SK-N-MC (cell line): ENCODE measurements around the gene DIP2C.

Experiments used
- DNase-seq: peaks from one replicate; pipeline ENCODE4 v3.0.0-alpha.2; 2011; ENCODE audit warnings: low read depth, low spot score
- H3K27ac ChIP-seq: fragments of 200-600 bp; sonication (generic); 2 replicates; pipeline ENCODE4 v1.5.1; 2016; ENCODE audit warnings: mixed run types
- H3K36me3 ChIP-seq: fragments of 200-600 bp; sonication (generic); 2 replicates; pipeline ENCODE4 v1.6.1; 2017; ENCODE audit warnings: antibody characterized with exemption, low read length, mixed read lengths; ENCODE audit not compliant: insufficient read depth
- H3K4me3 ChIP-seq: fragments of 200-600 bp; sonication (generic); 2 replicates; pipeline ENCODE4 v1.5.1; 2016
- H3K9ac ChIP-seq: fragments of 200-600 bp; sonication (generic); 2 replicates; pipeline ENCODE4 v1.8.0; 2017; ENCODE audit warnings: mixed run types, mixed read lengths; ENCODE audit not compliant: insufficient read length
- H3K9me3 ChIP-seq: fragments of 200-600 bp; sonication (generic); 2 replicates; pipeline ENCODE4 v1.6.1; 2017; ENCODE audit warnings: low read depth, mild to moderate bottlenecking, antibody characterized with exemption, low read length, moderate library complexity, mixed read lengths
- EZH2 ChIP-seq: fragments of 200-600 bp; sonication (generic); IDR thresholded peaks from one replicate; pipeline ENCODE4 v1.6.1; 2017; ENCODE audit warnings: antibody characterized with exemption
- FOXP2 ChIP-seq: optimal IDR thresholded peaks from 2 replicates; pipeline ENCODE3; 2011; ENCODE audit warnings: mild to moderate bottlenecking, moderate library complexity; ENCODE audit not compliant: insufficient read depth; ENCODE audit errors: extremely low read length, control extremely low read depth
- POLR2AphosphoS5 ChIP-seq: IDR thresholded peaks from 2 replicates; pipeline ENCODE4 v1.6.1; 2012; ENCODE audit warnings: mild to moderate bottlenecking, low read depth, low read length, borderline replicate concordance

Gene DIP2C

GRCh38 chr10:418894-419293 is 270.6 kb downstream of the DIP2C start:
- no peak overlapping the region for H3K4me3 ChIP-seq
- no peak for DNase-seq
- no peak overlapping the region for H3K27ac ChIP-seq
- no peak overlapping the region for H3K9ac ChIP-seq
- TF ChIP-seq POLR2AphosphoS5 (no peak), EZH2 (no peak), FOXP2 (no peak)
- H3K36me3 ChIP-seq, result no peaks in the 10 kb centered on the region
- no peaks in the 10 kb centered on the region for H3K9me3 ChIP-seq

GRCh38 chr10:418226-418625 is 271.2 kb downstream of the DIP2C start:
- Histone ChIP-seq H3K9me3 (no peaks in the 10 kb centered on the region), H3K36me3 (no peaks in the 10 kb centered on the region), H3K27ac (no peak overlapping the region), H3K4me3 (no peak overlapping the region), H3K9ac (no peak overlapping the region)
- no peak for TF ChIP-seq EZH2
- no peak for TF ChIP-seq POLR2AphosphoS5
- no peak for TF ChIP-seq FOXP2
- no peak for DNase-seq

- no peak for DNase-seq
- no peaks in the 10 kb centered on the region for H3K9me3 ChIP-seq
- H3K9ac ChIP-seq, result no peak overlapping the region
- H3K36me3 ChIP-seq, result no peaks in the 10 kb centered on the region
- no peak overlapping the region for H3K4me3 ChIP-seq
- no peak for TF ChIP-seq FOXP2
- no peak for TF ChIP-seq EZH2
- no peak overlapping the region for H3K27ac ChIP-seq
Measured at GRCh38 chr10:416091-416515, 273.4 kb downstream of the DIP2C start.

GRCh38 chr10:413662-414071 is 275.8 kb downstream of the DIP2C start:
- H3K4me3 ChIP-seq, result no peak overlapping the region
- no peak for DNase-seq
- no peak overlapping the region for H3K9ac ChIP-seq
- no peak for TF ChIP-seq EZH2
- TF ChIP-seq FOXP2, result no peak
- TF ChIP-seq POLR2AphosphoS5, result no peak
- H3K27ac ChIP-seq, result no peak overlapping the region
- H3K36me3 ChIP-seq, result peaks cover under 1% of the 10 kb centered on the region; the same call in 1 of the 2 replicates
- no peaks in the 10 kb centered on the region for H3K9me3 ChIP-seq

- no peaks in the 10 kb centered on the region for H3K9me3 ChIP-seq
- no peak overlapping the region for H3K4me3 ChIP-seq
- no peak for DNase-seq
- H3K27ac ChIP-seq, result no peak overlapping the region
- H3K9ac ChIP-seq, result no peak overlapping the region
- peaks cover 5% of the 10 kb centered on the region; the same call in 1 of the 2 replicates for H3K36me3 ChIP-seq
- TF ChIP-seq POLR2AphosphoS5 (no peak), EZH2 (no peak), FOXP2 (no peak)
Measured at GRCh38 chr10:412109-412508, 277.4 kb downstream of the DIP2C start.

- Histone ChIP-seq H3K4me3 (no peak overlapping the region), H3K36me3 (peaks cover 5% of the 10 kb centered on the region; the same call in 1 of the 2 replicates), H3K27ac (no peak overlapping the region), H3K9ac (no peak overlapping the region), H3K9me3 (no peaks in the 10 kb centered on the region)
- TF ChIP-seq POLR2AphosphoS5, result no peak
- TF ChIP-seq EZH2, result no peak
- no peak for TF ChIP-seq FOXP2
- no peak for DNase-seq
Measured at GRCh38 chr10:411603-412002, 277.9 kb downstream of the DIP2C start.

GRCh38 chr10:409408-410040 is 279.9 kb downstream of the DIP2C start:
- H3K9ac ChIP-seq, result no peak overlapping the region
- peaks cover 5% of the 10 kb centered on the region; the same call in 1 of the 2 replicates for H3K36me3 ChIP-seq
- H3K27ac ChIP-seq, result no peak overlapping the region
- no peak overlapping the region for H3K4me3 ChIP-seq
- H3K9me3 ChIP-seq, result no peaks in the 10 kb centered on the region
- no peak for DNase-seq
- TF ChIP-seq FOXP2 (no peak), POLR2AphosphoS5 (no peak), EZH2 (no peak)

GRCh38 chr10:408236-408635 is 281.2 kb downstream of the DIP2C start:
- peaks cover 5% of the 10 kb centered on the region; the same call in 1 of the 2 replicates for H3K36me3 ChIP-seq
- DNase-seq, result no peak
- no peak overlapping the region for H3K4me3 ChIP-seq
- H3K27ac ChIP-seq, result no peak overlapping the region
- no peak overlapping the region for H3K9ac ChIP-seq
- TF ChIP-seq POLR2AphosphoS5, result no peak
- no peaks in the 10 kb centered on the region for H3K9me3 ChIP-seq

GRCh38 chr10:406976-407375 is 282.5 kb downstream of the DIP2C start:
- no peak for DNase-seq
- H3K27ac ChIP-seq, result no peak overlapping the region
- H3K9me3 ChIP-seq, result no peaks in the 10 kb centered on the region
- peaks cover 5% of the 10 kb centered on the region; the same call in 1 of the 2 replicates for H3K36me3 ChIP-seq
- no peak overlapping the region for H3K4me3 ChIP-seq
- TF ChIP-seq EZH2 (no peak), POLR2AphosphoS5 (no peak), FOXP2 (no peak)
- H3K9ac ChIP-seq, result no peak overlapping the region
